ENCODE data around the gene SARM1.
"Not testable (repeated sequence)": the region's sequence is repeated elsewhere in the genome, so short reads cannot be mapped to it uniquely, and the experiment has no call there.

Gene SARM1

GRCh38 chr17:28397275-28397674, 25.8 kb downstream of the SARM1 start:
- no peak for DNase-seq

- DNase-seq: no peak
Observed at GRCh38 chr17:28397687-28398279, 26.3 kb downstream of the SARM1 start.

GRCh38 chr17:28398280-28398981, 26.9 kb downstream of the SARM1 start:
- DNase-seq: no peak

GRCh38 chr17:28399808-28400207, 28.3 kb downstream of the SARM1 start:
- no peak for DNase-seq

GRCh38 chr17:28402224-28402630, 30.7 kb downstream of the SARM1 start:
- DNase-seq: no peak

GRCh38 chr17:28402844-28403243, 31.4 kb downstream of the SARM1 start:
- DNase-seq: no peak

GRCh38 chr17:28404007-28404406, 32.5 kb downstream of the SARM1 start:
- DNase-seq: peak; percentile 25

- DNase-seq: no peak
Observed at GRCh38 chr17:28404461-28404811, 32.9 kb downstream of the SARM1 start.

GRCh38 chr17:28404812-28405570, 33.5 kb downstream of the SARM1 start:
- DNase-seq: no peak

- no peak for DNase-seq
Observed at GRCh38 chr17:28405632-28406472, 34.4 kb downstream of the SARM1 start, which contains the start of gene SLC46A1. TSS of gene SLC46A1 (minus strand) at chr17:28406212. CDS start at chr17:28406114, 98 bp downstream.

- no peak for DNase-seq
Observed at GRCh38 chr17:28406473-28406814, 35.0 kb downstream of the SARM1 start.

GRCh38 chr17:28407130-28407973, 35.9 kb downstream of the SARM1 start:
- no peak for DNase-seq

- DNase-seq: no peak
Observed at GRCh38 chr17:28407974-28408306, 36.4 kb downstream of the SARM1 start.

- no peak for DNase-seq
Observed at GRCh38 chr17:28412099-28412498, 40.6 kb downstream of the SARM1 start.

- DNase-seq: no peak
Observed at GRCh38 chr17:28413804-28414203, 42.3 kb downstream of the SARM1 start.

GRCh38 chr17:28415886-28416285, 44.4 kb downstream of the SARM1 start:
- DNase-seq: no peak

GRCh38 chr17:28416703-28417311, 45.3 kb downstream of the SARM1 start:
- peak; percentile 88 for DNase-seq

GRCh38 chr17:28421787-28422305, 50.4 kb downstream of the SARM1 start:
- no peak for DNase-seq

- no peak for DNase-seq
Observed at GRCh38 chr17:28425206-28425605, 53.7 kb downstream of the SARM1 start.

GRCh38 chr17:28426081-28426519, 54.6 kb downstream of the SARM1 start:
- peak; percentile 51 for DNase-seq

GRCh38 chr17:28427371-28427770, 55.9 kb downstream of the SARM1 start:
- no peak for DNase-seq

GRCh38 chr17:28427982-28428381, 56.5 kb downstream of the SARM1 start:
- not testable (repeated sequence) for DNase-seq

Data from OCI-M1 (cell line).